Left ventricle myocardium inferior (tissue), 1 donor: ENCODE data around the gene BCAR1. TPM values are rescaled to one million over a fixed set of nuclear protein-coding genes. Genes with fewer than 3 reads are reported as not detected.
"Not testable (repeated sequence)": the region's sequence is repeated elsewhere in the genome, so short reads cannot be mapped to it uniquely, and the experiment has no call there.

Experiments used
- DNase-seq: peaks from one replicate; pipeline ENCODE4 v3.0.0-alpha.2; 2020
- H3K27ac ChIP-seq: fragments of 200-600 bp; replicated peaks from 2 replicates; pipeline ENCODE4 v1.8.0; 2021
- H3K27me3 ChIP-seq: fragments of 200-600 bp; 2 replicates; pipeline ENCODE4 v1.8.0; 2021; ENCODE audit warnings: low read depth
- H3K36me3 ChIP-seq: fragments of 200-600 bp; 2 replicates; pipeline ENCODE4 v1.8.0; 2021
- H3K4me1 ChIP-seq: fragments of 200-600 bp; 2 replicates; pipeline ENCODE4 v1.8.0; 2021
- H3K4me3 ChIP-seq: fragments of 200-600 bp; 2 replicates; pipeline ENCODE4 v1.8.0; 2021; ENCODE audit warnings: mild to moderate bottlenecking, moderate library complexity
- H3K9me3 ChIP-seq: fragments of 200-600 bp; replicated peaks from 2 replicates; pipeline ENCODE4 v1.8.0; 2021
- CTCF ChIP-seq: fragments of 200-600 bp; IDR thresholded peaks from 2 replicates; pipeline ENCODE4 v1.8.0; 2021; ENCODE audit warnings: antibody characterized with exemption, mild to moderate bottlenecking, borderline replicate concordance
- intact Hi-C: fragments of 100-400 bp; cut with micrococcal nuclease; formaldehyde crosslinking; loops from one replicate; pipeline ENCODE4 v1.11.0; 2022
- total RNA-seq: library from RNA; stranded (reverse); fragmentation: NEBNext Ultra II Directional; extraction: Animal tissue kit (Norgen Biotek cat#: 25700); gene quantifications from one replicate; pipeline ENCODE4 v1.2.1, GENCODE V29; 2021
- donor health status: DM: no; HTN: yes; CAD: no; lungs with severe emphysema.

BCAR1 gene
- total RNA-seq, 1 donor from 2014 or later: 82.8 TPM

- Histone ChIP-seq H3K4me3 (no peak within 1 kb of the TSS), H3K36me3 (no peaks in the 10 kb centered on the region), H3K9me3 (no peaks in the 10 kb centered on the region), H3K27ac (no peak within 1 kb of the TSS), H3K27me3 (no peaks in the 10 kb centered on the region), H3K4me1 (no peaks in the 10 kb centered on the region)
- no peak for TF ChIP-seq CTCF
- intact Hi-C loops: no loop called here
- DNase-seq: no peak
Observed at GRCh38 chr16:75218256-75219076, 33.0 kb downstream of the BCAR1 start, which contains the start of gene CTRB1. CTRB1 (plus strand) TSS chr16:75218988; CDS start chr16:75219008, 20 bp downstream.

- intact Hi-C loops: no loop called here
- Histone ChIP-seq H3K36me3 (no peaks in the 10 kb centered on the region), H3K27me3 (no peaks in the 10 kb centered on the region), H3K4me1 (no peaks in the 10 kb centered on the region), H3K27ac (no peak overlapping the region), H3K4me3 (no peak overlapping the region), H3K9me3 (no peaks in the 10 kb centered on the region)
- TF ChIP-seq CTCF: no peak
- no peak for DNase-seq
Observed at GRCh38 chr16:75217389-75217851, 34.0 kb downstream of the BCAR1 start.

- intact Hi-C loops: no loop called here
- no peaks in the 10 kb centered on the region for H3K36me3 ChIP-seq
- H3K9me3 ChIP-seq: no peaks in the 10 kb centered on the region
- H3K4me3 ChIP-seq: no peak overlapping the region
- no peak overlapping the region for H3K27ac ChIP-seq
- H3K4me1 ChIP-seq: no peaks in the 10 kb centered on the region
- no peak for DNase-seq
- H3K27me3 ChIP-seq: no peaks in the 10 kb centered on the region
- TF ChIP-seq CTCF: no peak
Observed at GRCh38 chr16:75216576-75216975, 34.8 kb downstream of the BCAR1 start.

- Histone ChIP-seq H3K9me3 (no peaks in the 10 kb centered on the region), H3K4me3 (no peak overlapping the region), H3K36me3 (no peaks in the 10 kb centered on the region), H3K4me1 (no peaks in the 10 kb centered on the region), H3K27ac (no peak overlapping the region), H3K27me3 (no peaks in the 10 kb centered on the region)
- intact Hi-C loops: no loop called here
- TF ChIP-seq CTCF: no peak
- DNase-seq: no peak
Observed at GRCh38 chr16:75216127-75216526, 35.3 kb downstream of the BCAR1 start.

GRCh38 chr16:75211286-75211685, 40.1 kb downstream of the BCAR1 start:
- H3K4me1 ChIP-seq, H3K4me3 ChIP-seq, H3K27ac ChIP-seq, H3K9me3 ChIP-seq, H3K27me3 ChIP-seq, intact Hi-C loops, DNase-seq, H3K36me3 ChIP-seq: not testable (repeated sequence)

GRCh38 chr16:75209944-75210343, 41.5 kb downstream of the BCAR1 start:
- Histone ChIP-seq H3K4me1 (no peaks in the 10 kb centered on the region), H3K4me3 (no peak overlapping the region), H3K36me3 (no peaks in the 10 kb centered on the region), H3K27me3 (peaks cover 12% of the 10 kb centered on the region), H3K27ac (no peak overlapping the region), H3K9me3 (no peaks in the 10 kb centered on the region)
- TF ChIP-seq CTCF: no peak
- intact Hi-C loops: no loop called here
- no peak for DNase-seq

- DNase-seq, H3K4me3 ChIP-seq, H3K9me3 ChIP-seq, H3K36me3 ChIP-seq, H3K27ac ChIP-seq, intact Hi-C loops, H3K4me1 ChIP-seq: not testable (repeated sequence)
- peaks cover 12% of the 10 kb centered on the region for H3K27me3 ChIP-seq
Observed at GRCh38 chr16:75209514-75209913, 41.9 kb downstream of the BCAR1 start.
